Spleen (tissue), 11 donors: ENCODE results near the gene MINDY4. TPM values are rescaled to one million over a fixed set of nuclear protein-coding genes. Genes with fewer than 3 reads are reported as not detected.

ENCODE experiments used
- DNase-seq: peaks from one replicate; pipeline ENCODE4 v3.0.0-alpha.2; 2020
- H3K27ac ChIP-seq, 8 donors: fragments of 200-600 bp; sonication (generic) in 7 of 8; 1 replicate in 4 of 8; 2 replicates in 4 of 8; pipeline versions ENCODE4 v1.5.0 to v1.8.0; 2016 to 2021; ENCODE audit warnings: inconsistent platforms in 4 of 8, mild to moderate bottlenecking in 4 of 8, moderate library complexity in 1 of 8
- H3K27me3 ChIP-seq, 7 donors: fragments of 200-600 bp; sonication (generic) in 6 of 7; replicated peaks in 1 of 7; 1 replicate in 4 of 7; 2 replicates in 3 of 7; pipeline versions ENCODE4 v1.5.0 to v1.8.0; 2016 to 2021; ENCODE audit warnings: inconsistent platforms in 3 of 7, mild to moderate bottlenecking in 1 of 7
- H3K36me3 ChIP-seq, 6 donors: fragments of 200-600 bp; sonication (generic) in 5 of 6; 1 replicate in 4 of 6; 2 replicates in 2 of 6; pipeline versions ENCODE4 v1.5.0 to v1.8.0; 2016 to 2021; ENCODE audit warnings: inconsistent platforms in 2 of 6
- H3K4me1 ChIP-seq, 6 donors: fragments of 200-600 bp; sonication (generic) in 5 of 6; 1 replicate in 3 of 6; 2 replicates in 3 of 6; pipeline versions ENCODE4 v1.5.0 to v1.8.0; 2016 to 2021; ENCODE audit warnings: inconsistent platforms in 3 of 6
- H3K4me3 ChIP-seq, 8 donors: fragments of 200-600 bp; sonication (generic) in 7 of 8; 1 replicate in 4 of 8; 2 replicates in 4 of 8; pipeline versions ENCODE4 v1.5.0 to v1.8.0; 2016 to 2021; ENCODE audit warnings: inconsistent platforms in 4 of 8, mild to moderate bottlenecking in 4 of 8, moderate library complexity in 2 of 8
- H3K9me3 ChIP-seq, 8 donors: fragments of 200-600 bp; sonication (generic) in 7 of 8; 1 replicate in 4 of 8; 2 replicates in 4 of 8; pipeline versions ENCODE4 v1.5.0 to v1.8.0; 2016 to 2021; ENCODE audit warnings: inconsistent platforms in 4 of 8
- POLR2A ChIP-seq, 3 donors: fragments of 450-650 bp; IDR thresholded peaks; one replicate each; pipeline ENCODE4 v1.5.1; 2017; ENCODE audit warnings: antibody characterized with exemption in 3 of 3, mild to moderate bottlenecking in 1 of 3
- POLR2AphosphoS5 ChIP-seq, 3 donors: sonication (generic); formaldehyde crosslinking; IDR thresholded peaks; one replicate each; pipeline ENCODE4 v1.5.1; 2017; ENCODE audit warnings: antibody characterized with exemption in 3 of 3
- WGBS, 5 donors: extraction: QIAGEN DNeasy Blood & Tissue Kit in 3 of 5; methylation state at CpG; one replicate each; pipeline versions ENCODE4 v1.1.5 to v1.1.7; 2013 to 2018; 5-methylcytosine and 5-hydroxymethylcytosine counted together
- intact Hi-C: fragments of 100-400 bp; cut with DNase I; formaldehyde crosslinking; loops from one replicate; pipeline ENCODE4 v1.15.0; 2023; ENCODE audit warnings: low total_unique reads
- polyA plus RNA-seq, 3 donors: library from polyadenylated mRNA; stranded (reverse); fragments of 200-250 nt; gene quantifications; one replicate each; pipeline ENCODE4 v1.2.1, GENCODE V29; 2013
- total RNA-seq, 7 donors: library from RNA; depleted of rRNA in 3 of 7; stranded (reverse); fragments of >200 nt in 3 of 7; fragmentation: NEBNext Ultra II Directional in 4 of 7; extraction: Animal tissue kit (Norgen Biotek cat#: 25700) in 4 of 7; gene quantifications; one replicate each; pipeline versions ENCODE4 v1.1.0 to v1.2.1, GENCODE V29; 2016 to 2021
- TF ChIP-seq, protein P1 (sequence below), 11 experiments: fragments of 200-600 bp in 7 of 11; fragments of 450-650 bp in 4 of 11; sonication (generic) in 4 of 11; IDR thresholded peaks in 8 of 11; conservative IDR thresholded peaks in 3 of 11; 1 replicate in 7 of 11; 2 replicates in 4 of 11; pipeline versions ENCODE4 v1.4.0 to v1.8.0; 2016 to 2021; ENCODE audit warnings: antibody characterized with exemption in 11 of 11, inconsistent platforms in 4 of 11, mild to moderate bottlenecking in 1 of 11
- donor health status: healthy with polysubstance abuse.
- donor health status: DM: no; HTN: no; CAD: no; lungs with moderate emphysema.
- donor health status: DM: no; HTN: no; CAD: no.
- donor health status: Bipolar disorder and iron deficiency.
- donor health status: healthy.
- donor health status: DM: no; HTN: no; CAD: no.
- donor health status: DM: yes; HTN: yes; CAD: no.

MINDY4 gene
- total and polyA plus RNA-seq, 10 donors, result 0.63 to 7.0 (median 3.0) TPM

DNA sequence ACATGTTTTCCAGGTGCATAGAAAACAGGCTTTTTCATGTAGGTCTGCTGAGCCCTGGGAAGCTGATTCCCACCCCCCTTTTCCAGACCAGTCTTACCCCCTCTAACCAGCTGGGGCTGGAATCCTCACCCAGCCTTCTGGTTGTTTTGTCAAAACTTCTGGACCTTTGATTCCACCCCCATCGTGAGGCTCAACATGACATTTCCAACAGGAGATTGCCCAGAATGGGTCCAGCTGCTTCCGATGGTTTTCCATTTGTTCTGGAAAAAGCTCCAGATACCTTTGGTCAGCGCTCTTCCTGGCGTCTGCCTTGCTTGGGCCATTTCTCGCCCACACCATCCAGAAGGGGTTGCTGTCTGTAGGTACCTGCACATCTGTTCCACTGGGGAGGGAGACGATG is 41.5 kb downstream of the MINDY4 start:
- Histone ChIP-seq H3K27ac (no peak overlapping the region), H3K4me3 (no peak overlapping the region), H3K27me3 (no peaks in the 10 kb centered on the region), H3K9me3 (no peaks in the 10 kb centered on the region), H3K4me1 (peaks cover 0 to 5% (median 0%) of the 10 kb centered on the region in 6 donors), H3K36me3 (no peaks in the 10 kb centered on the region)
- intact Hi-C loops, result no loop called here
- no peak for DNase-seq
- TF ChIP-seq POLR2AphosphoS5 (IDR thresholded peaks at IDR 0.05) (no peak), POLR2A (IDR thresholded peaks at IDR 0.05) (no peak)
- TF ChIP-seq, protein P1, sequence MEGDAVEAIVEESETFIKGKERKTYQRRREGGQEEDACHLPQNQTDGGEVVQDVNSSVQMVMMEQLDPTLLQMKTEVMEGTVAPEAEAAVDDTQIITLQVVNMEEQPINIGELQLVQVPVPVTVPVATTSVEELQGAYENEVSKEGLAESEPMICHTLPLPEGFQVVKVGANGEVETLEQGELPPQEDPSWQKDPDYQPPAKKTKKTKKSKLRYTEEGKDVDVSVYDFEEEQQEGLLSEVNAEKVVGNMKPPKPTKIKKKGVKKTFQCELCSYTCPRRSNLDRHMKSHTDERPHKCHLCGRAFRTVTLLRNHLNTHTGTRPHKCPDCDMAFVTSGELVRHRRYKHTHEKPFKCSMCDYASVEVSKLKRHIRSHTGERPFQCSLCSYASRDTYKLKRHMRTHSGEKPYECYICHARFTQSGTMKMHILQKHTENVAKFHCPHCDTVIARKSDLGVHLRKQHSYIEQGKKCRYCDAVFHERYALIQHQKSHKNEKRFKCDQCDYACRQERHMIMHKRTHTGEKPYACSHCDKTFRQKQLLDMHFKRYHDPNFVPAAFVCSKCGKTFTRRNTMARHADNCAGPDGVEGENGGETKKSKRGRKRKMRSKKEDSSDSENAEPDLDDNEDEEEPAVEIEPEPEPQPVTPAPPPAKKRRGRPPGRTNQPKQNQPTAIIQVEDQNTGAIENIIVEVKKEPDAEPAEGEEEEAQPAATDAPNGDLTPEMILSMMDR (IDR thresholded peaks at IDR 0.05 in 8 of 11, conservative IDR thresholded peaks at IDR 0.05 in 3 of 11), result no peak
- WGBS, 5 donors, result 93 to 96% (median 95%) methylated on average over 6 of the region's 6 CpGs

DNA sequence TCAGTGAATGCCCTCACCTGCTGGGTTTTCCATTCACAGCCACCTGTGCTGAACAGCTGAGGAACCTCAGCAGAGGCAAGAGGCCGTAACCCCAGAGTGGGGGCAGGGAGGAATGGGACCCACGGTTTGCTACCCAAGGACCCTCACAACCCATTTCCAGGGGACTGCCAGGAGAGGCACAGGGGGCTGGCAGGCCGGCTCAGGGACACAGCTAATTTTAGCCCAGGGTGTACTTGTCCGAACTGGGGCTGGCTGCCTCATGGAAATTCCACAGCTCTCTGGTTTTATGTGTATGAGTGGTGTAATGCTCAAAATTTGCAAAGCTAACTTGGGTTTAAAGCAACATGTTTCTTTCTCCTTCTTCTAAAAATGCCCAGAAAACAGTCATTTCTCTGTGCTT is 42.2 kb downstream of the MINDY4 start:
- Histone ChIP-seq H3K4me1 (peaks cover 0 to 5% (median 0%) of the 10 kb centered on the region in 6 donors), H3K27me3 (no peaks in the 10 kb centered on the region), H3K4me3 (no peak overlapping the region), H3K27ac (no peak overlapping the region), H3K36me3 (no peaks in the 10 kb centered on the region), H3K9me3 (no peaks in the 10 kb centered on the region)
- intact Hi-C loops, result no loop called here
- WGBS, 5 donors, result 51 to 89% (median 75%) methylated on average over 3 to 4 of the region's 4 CpGs
- TF ChIP-seq POLR2AphosphoS5 (IDR thresholded peaks at IDR 0.05) (no peak), POLR2A (IDR thresholded peaks at IDR 0.05) (no peak)
- TF ChIP-seq, protein P1 (IDR thresholded peaks at IDR 0.05 in 8 of 11, conservative IDR thresholded peaks at IDR 0.05 in 3 of 11), result no peak
- DNase-seq, result no peak

DNA sequence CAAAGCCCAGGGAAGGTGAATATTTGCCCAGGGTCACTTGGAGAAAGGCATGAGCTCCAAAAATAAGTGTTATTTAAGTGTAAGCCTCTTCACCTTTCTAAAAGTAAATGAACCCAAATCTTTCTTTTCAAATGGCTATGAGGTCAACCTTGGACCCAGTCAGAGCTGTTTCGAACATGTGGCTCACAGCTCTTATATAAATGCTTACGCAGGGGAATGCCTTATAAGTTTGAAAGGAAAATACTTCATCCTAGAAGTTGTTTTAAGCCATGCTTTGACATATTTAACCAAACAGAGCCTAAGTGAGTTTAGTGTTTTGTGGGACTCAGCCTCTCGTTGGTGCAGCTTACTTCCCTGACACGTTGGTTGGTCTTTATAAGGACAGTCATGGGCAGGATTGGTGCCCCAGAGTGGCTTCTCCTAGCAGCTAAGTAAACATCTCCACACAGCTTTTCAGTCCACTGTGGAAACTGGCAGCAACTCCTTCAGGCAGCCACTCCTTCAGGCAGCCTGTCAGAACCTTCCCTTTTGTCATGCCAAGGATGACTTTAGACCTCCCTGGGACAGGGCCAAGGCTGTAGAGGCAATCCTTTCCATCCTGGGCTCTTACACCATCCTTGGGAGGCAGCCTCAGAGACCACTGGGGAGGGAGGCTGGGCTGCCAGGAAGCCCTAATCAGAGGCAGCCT is 43.6 kb downstream of the MINDY4 start:
- H3K4me1 ChIP-seq, result peaks cover 0 to 5% (median 0%) of the 10 kb centered on the region in 6 donors
- intact Hi-C loops, result no loop called here

DNA sequence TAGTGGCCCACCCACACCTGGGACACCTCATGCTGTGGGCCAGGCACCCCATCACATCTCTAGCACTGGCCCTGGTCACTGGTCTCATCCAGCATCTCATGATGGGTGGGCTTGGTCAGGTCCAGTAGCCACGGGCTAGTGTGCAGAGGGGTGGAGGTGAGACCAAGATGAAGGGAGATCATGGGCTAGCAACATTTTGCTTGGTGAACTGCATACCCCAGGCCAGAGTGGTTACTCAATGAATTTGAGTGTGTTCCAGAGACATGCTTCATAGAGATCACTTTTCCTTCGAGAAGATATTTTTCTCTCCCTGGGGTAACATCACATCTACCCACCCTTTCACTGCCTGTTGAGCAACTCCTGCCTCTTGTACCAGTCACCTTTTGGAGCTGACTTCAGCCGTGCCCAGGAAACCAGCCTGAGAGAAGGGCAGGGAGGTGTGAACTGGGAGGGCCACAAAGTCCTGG is 44.2 kb downstream of the MINDY4 start:
- intact Hi-C loops, result no loop called here
- WGBS, 5 donors, result 68 to 84% (median 81%) methylated on average over 3 of the region's 3 CpGs
- Histone ChIP-seq H3K27ac (peak overlapping the region in 1 of 8 donors; percentile 47), H3K4me3 (no peak overlapping the region), H3K9me3 (no peaks in the 10 kb centered on the region), H3K4me1 (peaks cover 0 to 5% (median 0%) of the 10 kb centered on the region in 6 donors), H3K36me3 (no peaks in the 10 kb centered on the region), H3K27me3 (no peaks in the 10 kb centered on the region)
- TF ChIP-seq, protein P1 (IDR thresholded peaks at IDR 0.05 in 8 of 11, conservative IDR thresholded peaks at IDR 0.05 in 3 of 11), result no peak
- TF ChIP-seq POLR2AphosphoS5 (IDR thresholded peaks at IDR 0.05) (no peak), POLR2A (IDR thresholded peaks at IDR 0.05) (no peak)
- DNase-seq, result no peak

More for the DNA sequence above, 43.6 kb downstream of the MINDY4 start:
- Histone ChIP-seq H3K36me3 (no peaks in the 10 kb centered on the region), H3K9me3 (no peaks in the 10 kb centered on the region), H3K4me3 (no peak overlapping the region), H3K27ac (peak overlapping the region in 1 of 8 donors; percentile 47), H3K27me3 (no peaks in the 10 kb centered on the region)
- WGBS, 5 donors, result 85 to 95% (median 92%) methylated on average over 4 of the region's 4 CpGs
- no peak for DNase-seq
- TF ChIP-seq POLR2A (IDR thresholded peaks at IDR 0.05) (no peak), POLR2AphosphoS5 (IDR thresholded peaks at IDR 0.05) (no peak)
- TF ChIP-seq, protein P1 (IDR thresholded peaks at IDR 0.05 in 8 of 11, conservative IDR thresholded peaks at IDR 0.05 in 3 of 11), result no peak
